Trophoblast cell (in vitro differentiated cells and primary cell): ENCODE measurements around the gene KLHL6.

Experiments used
- DNase-seq, 2 donors: peaks; one replicate each; pipeline ENCODE4 v3.0.0-alpha.2; 2016
- H2AFZ ChIP-seq: 2 replicates; pipeline ENCODE4 v1.6.1; 2013; ENCODE audit warnings: low read length, moderate library complexity, mild to moderate bottlenecking; ENCODE audit not compliant: insufficient read depth, poor library complexity
- H2AK5ac ChIP-seq: 2 replicates; pipeline ENCODE4 v1.6.1; 2013; ENCODE audit warnings: mild to moderate bottlenecking, low read length
- H2BK120ac ChIP-seq: 2 replicates; pipeline ENCODE4 v1.6.1; 2013; ENCODE audit warnings: low read length, mild to moderate bottlenecking, moderate library complexity; ENCODE audit not compliant: insufficient read depth, poor library complexity
- H2BK12ac ChIP-seq: 2 replicates; pipeline ENCODE4 v1.6.1; 2013; ENCODE audit warnings: mild to moderate bottlenecking, low read length, moderate library complexity
- H2BK5ac ChIP-seq: 2 replicates; pipeline ENCODE4 v1.6.1; 2013; ENCODE audit warnings: low read length, low read depth, moderate library complexity, mild to moderate bottlenecking; ENCODE audit not compliant: poor library complexity
- H3K14ac ChIP-seq: 2 replicates; pipeline ENCODE4 v1.6.1; 2013; ENCODE audit warnings: mild to moderate bottlenecking, low read length
- H3K18ac ChIP-seq: 2 replicates; pipeline ENCODE4 v1.6.1; 2013; ENCODE audit warnings: mild to moderate bottlenecking, low read length
- H3K23ac ChIP-seq: 2 replicates; pipeline ENCODE4 v1.6.1; 2013; ENCODE audit warnings: low read length
- H3K27ac ChIP-seq: 2 replicates; pipeline ENCODE4 v1.5.1; 2013; ENCODE audit warnings: low read depth, mild to moderate bottlenecking, inconsistent platforms, low read length, moderate library complexity
- H3K27me3 ChIP-seq: 2 replicates; pipeline ENCODE4 v1.6.1; 2013; ENCODE audit warnings: inconsistent platforms, mild to moderate bottlenecking, low read length, moderate library complexity; ENCODE audit not compliant: insufficient read depth
- H3K36me3 ChIP-seq, 2 experiments: 1 replicate in 1 of 2; 2 replicates in 1 of 2; pipeline ENCODE4 v1.6.1; 2013; ENCODE audit warnings: low read length in 2 of 2, mild to moderate bottlenecking in 2 of 2, moderate library complexity in 1 of 2; ENCODE audit not compliant: insufficient read depth in 2 of 2, control insufficient read depth in 1 of 2
- H3K4ac ChIP-seq: 2 replicates; pipeline ENCODE4 v1.6.1; 2013; ENCODE audit warnings: low read depth, mild to moderate bottlenecking, low read length, moderate library complexity
- H3K4me1 ChIP-seq, 2 experiments: 1 replicate in 1 of 2; 2 replicates in 1 of 2; pipeline ENCODE4 v1.6.1; 2013; ENCODE audit warnings: low read length in 2 of 2, mild to moderate bottlenecking in 2 of 2, moderate library complexity in 1 of 2; ENCODE audit not compliant: insufficient read depth in 2 of 2, control insufficient read depth in 1 of 2
- H3K4me2 ChIP-seq: 2 replicates; pipeline ENCODE4 v1.6.1; 2013; ENCODE audit warnings: inconsistent platforms, mild to moderate bottlenecking, low read length, moderate library complexity
- H3K4me3 ChIP-seq: 2 replicates; pipeline ENCODE4 v1.5.1; 2013; ENCODE audit warnings: mild to moderate bottlenecking, low read depth, low read length, inconsistent platforms
- H3K79me1 ChIP-seq: one replicate; pipeline ENCODE4 v1.6.1; 2013; ENCODE audit warnings: low read length
- H3K79me2 ChIP-seq: 2 replicates; pipeline ENCODE4 v1.6.1; 2013; ENCODE audit warnings: low read length, mild to moderate bottlenecking; ENCODE audit not compliant: control insufficient read depth, insufficient read depth, poor library complexity
- H3K9ac ChIP-seq: 2 replicates; pipeline ENCODE4 v1.6.1; 2013; ENCODE audit warnings: mild to moderate bottlenecking, low read length
- H3K9me3 ChIP-seq: 2 replicates; pipeline ENCODE4 v1.6.1; 2013; ENCODE audit warnings: low read depth, mild to moderate bottlenecking, control low read depth, inconsistent platforms, low read length; ENCODE audit not compliant: insufficient read depth
- H4K12ac ChIP-seq: 2 replicates; pipeline ENCODE4 v1.6.1; 2013; ENCODE audit warnings: low read depth, mild to moderate bottlenecking, low read length, moderate library complexity
- H4K8ac ChIP-seq: 2 replicates; pipeline ENCODE4 v1.6.1; 2013; ENCODE audit warnings: low read depth, mild to moderate bottlenecking, low read length, moderate library complexity
- H4K91ac ChIP-seq: one replicate; pipeline ENCODE4 v1.6.1; 2013; ENCODE audit warnings: low read depth, mild to moderate bottlenecking, low read length, moderate library complexity
- WGBS: extraction: QIAGEN DNeasy Blood & Tissue Kit; methylation state at CpG from one replicate; pipeline ENCODE4 v1.1.7; 2013; ENCODE audit warnings: missing lambda C conversion rate; ENCODE audit not compliant: insufficient read length, insufficient coverage; ENCODE audit errors: extremely low coverage; 5-methylcytosine and 5-hydroxymethylcytosine counted together

The KLHL6 gene

DNA sequence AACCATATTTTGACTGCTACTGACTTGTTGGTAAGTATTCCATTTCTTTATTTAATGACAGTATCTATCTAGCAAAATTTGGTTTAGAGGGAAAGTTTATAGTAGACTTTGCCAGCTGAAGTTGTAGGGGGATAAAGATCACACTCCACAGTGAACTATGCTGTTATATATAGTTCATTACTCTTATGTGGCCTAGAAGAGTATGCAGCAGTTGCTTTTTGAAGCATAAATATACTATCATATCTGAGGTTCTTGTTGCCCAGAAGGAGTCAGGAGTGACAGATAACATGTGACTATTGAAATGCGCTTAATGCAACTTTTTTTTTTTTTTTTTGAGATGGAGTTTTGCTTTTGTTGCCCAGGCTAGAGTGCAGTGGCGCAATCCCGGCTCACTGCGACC lies 101.4 kb downstream of the KLHL6 start:
- WGBS = no CpG with 5 or more reads among the region's 4 CpGs
- Histone ChIP-seq H3K27ac (no peak overlapping the region), H3K9ac (no peak overlapping the region), H3K4me2 (no peak overlapping the region), H3K79me1 (no peaks in the 10 kb centered on the region), H3K14ac (no peak overlapping the region), H3K36me3 (peaks cover 9% of the 10 kb centered on the region in 2 experiments), H3K23ac (no peak overlapping the region), H2BK120ac (no peak overlapping the region), H3K18ac (no peak overlapping the region), H2AK5ac (no peak overlapping the region), H4K8ac (no peak overlapping the region), H3K4me1 (no peaks in the 10 kb centered on the region), H4K91ac (no peak overlapping the region), H3K27me3 (no peaks in the 10 kb centered on the region), H3K4ac (no peak overlapping the region), H4K12ac (no peak overlapping the region), H3K79me2 (no peaks in the 10 kb centered on the region), H2BK5ac (no peak overlapping the region), H3K9me3 (no peaks in the 10 kb centered on the region), H3K4me3 (no peak overlapping the region), H2BK12ac (no peak overlapping the region), H2AFZ (no peak overlapping the region)
- no peak for DNase-seq

DNA sequence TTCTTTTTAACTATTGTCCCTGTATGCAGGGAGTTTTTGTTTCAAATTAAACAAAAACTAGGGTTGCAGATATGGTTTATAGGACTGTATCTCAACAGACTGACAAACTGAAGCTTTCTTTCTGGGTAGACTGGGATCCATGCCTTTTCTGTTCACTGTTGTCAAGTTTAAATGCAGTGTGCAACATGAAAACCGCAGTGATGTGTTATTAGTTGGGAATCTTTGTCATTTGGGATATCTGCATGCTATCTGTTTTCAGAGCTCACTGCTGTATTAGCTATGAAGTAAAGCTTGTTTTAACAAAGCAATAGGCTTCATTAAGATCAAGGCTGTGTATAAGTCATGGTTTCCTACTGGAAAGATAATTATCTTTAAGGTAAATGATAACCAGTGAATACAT lies 105.7 kb downstream of the KLHL6 start:
- no peak overlapping the region for H3K4me2 ChIP-seq
- peaks cover 7 to 9% of the 10 kb centered on the region in 2 experiments for H3K36me3 ChIP-seq
- H3K27me3 ChIP-seq = no peaks in the 10 kb centered on the region
- H3K23ac ChIP-seq = no peak overlapping the region
- peaks cover 5% of the 10 kb centered on the region for H3K79me1 ChIP-seq
- no peak overlapping the region for H2BK12ac ChIP-seq
- no peak overlapping the region for H2AFZ ChIP-seq
- H3K9me3 ChIP-seq = no peaks in the 10 kb centered on the region
- no peak overlapping the region for H2BK5ac ChIP-seq
- no peak overlapping the region for H3K4ac ChIP-seq
- no peak overlapping the region for H4K12ac ChIP-seq
- no peak overlapping the region for H3K27ac ChIP-seq
- H3K18ac ChIP-seq = no peak overlapping the region
- H3K4me3 ChIP-seq = no peak overlapping the region
- no peak overlapping the region for H4K8ac ChIP-seq
- DNase-seq = peak; percentile 9 to 36
- no CpG with 5 or more reads among the region's 1 CpG for WGBS
- no peak overlapping the region for H3K9ac ChIP-seq
- peaks cover 4% of the 10 kb centered on the region for H3K79me2 ChIP-seq
- no peaks in the 10 kb centered on the region for H3K4me1 ChIP-seq
- H4K91ac ChIP-seq = no peak overlapping the region
- no peak overlapping the region for H2AK5ac ChIP-seq
- no peak overlapping the region for H2BK120ac ChIP-seq
- H3K14ac ChIP-seq = no peak overlapping the region

DNA sequence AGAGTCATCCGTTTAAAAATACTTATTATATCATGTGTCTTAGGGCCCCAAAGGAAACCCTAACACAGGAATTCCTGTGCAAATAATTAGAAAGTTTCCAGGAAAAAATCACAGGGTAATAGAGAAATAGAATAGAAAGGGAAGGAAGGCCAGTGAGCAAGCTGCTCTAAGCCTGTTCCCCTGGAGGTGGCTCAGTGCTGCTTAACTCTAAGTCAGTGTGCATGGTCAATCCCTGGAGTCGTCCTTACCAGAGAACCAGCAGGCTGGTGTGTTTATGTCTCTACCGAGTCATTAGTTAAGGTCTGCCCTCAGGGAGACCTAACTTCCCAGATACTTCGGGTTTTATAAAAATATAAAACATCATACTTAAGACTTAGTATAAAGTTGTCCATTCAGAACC lies 106.1 kb downstream of the KLHL6 start:
- H2BK12ac ChIP-seq = no peak overlapping the region
- H3K18ac ChIP-seq = no peak overlapping the region
- H2BK120ac ChIP-seq = no peak overlapping the region
- H4K12ac ChIP-seq = no peak overlapping the region
- H3K27me3 ChIP-seq = no peaks in the 10 kb centered on the region
- no peak overlapping the region for H3K4me2 ChIP-seq
- peaks cover 7 to 8% of the 10 kb centered on the region in 2 experiments for H3K36me3 ChIP-seq
- WGBS = no CpG with 5 or more reads among the region's 4 CpGs
- no peak overlapping the region for H3K27ac ChIP-seq
- H3K14ac ChIP-seq = no peak overlapping the region
- no peak overlapping the region for H3K4me3 ChIP-seq
- peaks cover 4% of the 10 kb centered on the region for H3K79me2 ChIP-seq
- no peak overlapping the region for H2AK5ac ChIP-seq
- DNase-seq = peak in 1 of 2 donors; percentile 12
- no peaks in the 10 kb centered on the region for H3K4me1 ChIP-seq
- no peaks in the 10 kb centered on the region for H3K9me3 ChIP-seq
- no peak overlapping the region for H4K91ac ChIP-seq
- no peak overlapping the region for H2AFZ ChIP-seq
- peaks cover 5% of the 10 kb centered on the region for H3K79me1 ChIP-seq
- no peak overlapping the region for H4K8ac ChIP-seq
- no peak overlapping the region for H2BK5ac ChIP-seq
- no peak overlapping the region for H3K9ac ChIP-seq
- no peak overlapping the region for H3K4ac ChIP-seq
- no peak overlapping the region for H3K23ac ChIP-seq

DNA sequence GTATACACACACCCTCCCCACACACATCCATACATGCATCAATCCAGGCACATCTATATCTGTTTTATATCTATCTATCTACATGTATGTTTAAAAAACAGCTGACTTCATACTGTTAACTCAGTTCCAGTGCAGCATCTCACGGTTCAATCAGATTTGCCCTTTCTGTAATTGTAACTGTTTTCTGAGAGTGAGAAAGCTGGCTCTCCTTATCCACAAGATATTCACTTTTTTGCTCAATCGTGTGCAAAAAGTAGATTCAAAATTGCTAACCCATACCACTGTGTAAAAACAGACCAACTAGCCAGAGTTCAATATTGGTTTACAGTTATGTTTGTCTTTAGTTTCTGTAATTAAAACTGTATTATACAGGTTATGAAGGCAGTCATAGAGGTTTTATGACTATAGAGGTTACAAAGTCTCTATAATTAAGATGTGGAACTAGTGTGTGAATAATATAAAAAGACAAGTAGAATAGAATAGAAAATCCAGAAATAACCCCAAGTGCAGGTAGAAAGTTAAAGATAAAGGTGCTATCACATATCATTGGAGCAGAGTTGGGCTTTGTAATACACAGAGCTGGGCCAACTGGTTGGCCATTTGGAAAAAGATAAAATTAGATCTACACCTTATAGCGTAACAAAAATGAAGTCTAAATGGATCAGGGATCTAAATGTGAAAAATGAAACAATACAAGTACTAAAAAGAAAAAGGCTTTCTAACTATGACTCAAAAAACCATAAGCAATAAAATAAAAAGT lies 107.0 kb downstream of the KLHL6 start:
- no peak overlapping the region for H3K4me3 ChIP-seq
- H3K79me1 ChIP-seq = peaks cover 5% of the 10 kb centered on the region
- H3K18ac ChIP-seq = no peak overlapping the region
- H3K14ac ChIP-seq = no peak overlapping the region
- H3K9ac ChIP-seq = no peak overlapping the region
- H3K27ac ChIP-seq = no peak overlapping the region
- H3K4me1 ChIP-seq = no peaks in the 10 kb centered on the region
- no peak overlapping the region for H2BK12ac ChIP-seq
- no peak overlapping the region for H2BK5ac ChIP-seq
- no peak overlapping the region for H4K91ac ChIP-seq
- no peak overlapping the region for H4K12ac ChIP-seq
- no peak for DNase-seq
- no peak overlapping the region for H3K23ac ChIP-seq
- peaks cover 4 to 6% of the 10 kb centered on the region in 2 experiments for H3K36me3 ChIP-seq
- H3K9me3 ChIP-seq = peaks cover under 1% of the 10 kb centered on the region
- H2AFZ ChIP-seq = no peak overlapping the region
- no peak overlapping the region for H4K8ac ChIP-seq
- H3K4me2 ChIP-seq = peak overlapping the region; percentile 53
- no peaks in the 10 kb centered on the region for H3K27me3 ChIP-seq
- no peak overlapping the region for H2BK120ac ChIP-seq
- H2AK5ac ChIP-seq = no peak overlapping the region
- H3K4ac ChIP-seq = no peak overlapping the region
- no CpG with 5 or more reads among the region's 3 CpGs for WGBS
- H3K79me2 ChIP-seq = peaks cover 4% of the 10 kb centered on the region
